Liver (tissue), 9 donors: ENCODE results near the gene CAMSAP1. TPM values are rescaled to one million over a fixed set of nuclear protein-coding genes. Genes with fewer than 3 reads are reported as not detected.

ENCODE experiments used
- DNase-seq: peaks from one replicate; pipeline ENCODE4 v3.0.0-alpha.2; 2017; ENCODE audit warnings: low spot score
- H3K27ac ChIP-seq, 2 donors: one replicate each; pipeline ENCODE4 v1.7.0; 2013; ENCODE audit warnings: inconsistent platforms in 2 of 2, low read length in 2 of 2, control low read depth in 1 of 2, low read depth in 1 of 2, mild to moderate bottlenecking in 1 of 2
- H3K27me3 ChIP-seq, 4 donors: one replicate each; pipeline versions ENCODE4 v1.6.1 to v1.7.0; 2013; ENCODE audit warnings: low read length in 3 of 4, inconsistent platforms in 1 of 4, mild to moderate bottlenecking in 1 of 4, moderate library complexity in 1 of 4; ENCODE audit not compliant: control insufficient read depth in 4 of 4, insufficient read depth in 4 of 4
- H3K36me3 ChIP-seq, 4 donors: one replicate each; pipeline versions ENCODE4 v1.6.1 to v1.7.0; 2013; ENCODE audit warnings: low read length in 3 of 4, mild to moderate bottlenecking in 3 of 4, low read depth in 1 of 4, moderate library complexity in 1 of 4; ENCODE audit not compliant: control insufficient read depth in 4 of 4, insufficient read depth in 3 of 4
- H3K4me1 ChIP-seq, 4 donors: one replicate each; pipeline versions ENCODE4 v1.6.1 to v1.7.0; 2013; ENCODE audit warnings: low read length in 3 of 4, mild to moderate bottlenecking in 3 of 4, moderate library complexity in 1 of 4; ENCODE audit not compliant: control insufficient read depth in 4 of 4, insufficient read depth in 4 of 4
- H3K4me3 ChIP-seq, 3 donors: one replicate each; pipeline versions ENCODE4 v1.6.1 to v1.7.0; 2013; ENCODE audit warnings: low read length in 3 of 3, control low read depth in 1 of 3, low read depth in 1 of 3, mild to moderate bottlenecking in 1 of 3
- H3K9ac ChIP-seq, 2 donors: one replicate each; pipeline ENCODE4 v1.7.0; 2013; ENCODE audit warnings: low read length in 2 of 2, mild to moderate bottlenecking in 2 of 2, moderate library complexity in 2 of 2, control low read depth in 1 of 2, low read depth in 1 of 2
- H3K9me3 ChIP-seq, 4 donors: one replicate each; pipeline versions ENCODE4 v1.6.1 to v1.7.0; 2013; ENCODE audit warnings: low read length in 3 of 4; ENCODE audit not compliant: control insufficient read depth in 4 of 4
- EGR1 ChIP-seq, 2 donors: IDR thresholded peaks; 2 replicates each; pipeline ENCODE4 v1.6.1; 2016 to 2018; ENCODE audit warnings: antibody characterized with exemption in 2 of 2, low read depth in 2 of 2
- FOXA1 ChIP-seq: IDR thresholded peaks from 2 replicates; pipeline ENCODE4 v1.6.1; 2016; ENCODE audit warnings: antibody characterized with exemption
- GABPA ChIP-seq, 2 donors: IDR thresholded peaks in 1 of 2; conservative IDR thresholded peaks in 1 of 2; 2 replicates each; pipeline ENCODE4 v1.6.1; 2016; ENCODE audit warnings: antibody characterized with exemption in 2 of 2, mild to moderate bottlenecking in 1 of 2, moderate library complexity in 1 of 2
- HNF4A ChIP-seq, 2 donors: conservative IDR thresholded peaks; 2 replicates each; pipeline ENCODE4 v1.6.1; 2016; ENCODE audit warnings: antibody characterized with exemption in 2 of 2, mild to moderate bottlenecking in 2 of 2
- HNF4G ChIP-seq: IDR thresholded peaks from 2 replicates; pipeline ENCODE4 v1.6.1; 2016; ENCODE audit warnings: antibody characterized with exemption
- NR2F2 ChIP-seq: IDR thresholded peaks from 2 replicates; pipeline ENCODE4 v1.6.1; 2016; ENCODE audit warnings: antibody characterized with exemption
- RXRA ChIP-seq, 2 donors: IDR thresholded peaks; 2 replicates each; pipeline ENCODE4 v1.6.1; 2017 to 2018; ENCODE audit warnings: antibody characterized with exemption in 2 of 2, mild to moderate bottlenecking in 1 of 2
- SP1 ChIP-seq: IDR thresholded peaks from 2 replicates; pipeline ENCODE4 v1.6.1; 2018; ENCODE audit warnings: antibody characterized with exemption, mild to moderate bottlenecking
- TAF1 ChIP-seq: conservative IDR thresholded peaks from 2 replicates; pipeline ENCODE4 v1.6.1; 2016; ENCODE audit warnings: antibody characterized with exemption, mild to moderate bottlenecking
- YY1 ChIP-seq: IDR thresholded peaks from 2 replicates; pipeline ENCODE4 v1.6.1; 2016; ENCODE audit warnings: antibody characterized with exemption, mild to moderate bottlenecking
- WGBS: extraction: QIAGEN DNeasy Blood & Tissue Kit; methylation state at CpG from one replicate; pipeline ENCODE4 v1.1.7; 2013; 5-methylcytosine and 5-hydroxymethylcytosine counted together
- polyA plus RNA-seq, 2 donors: library from polyadenylated mRNA; stranded (reverse) in 1 of 2; unstranded in 1 of 2; fragments of 200-250 nt in 1 of 2; fragments of >200 nt in 1 of 2; fragmentation: Nextera tagmentation in 1 of 2; extraction: Ambion mirVana in 1 of 2; gene quantifications; one replicate each; pipeline versions ENCODE4 v1.2.1 to v1.2.3, GENCODE V29; 2013 to 2015
- total RNA-seq, 2 donors: library from RNA; depleted of rRNA; stranded (reverse); fragments of >200 nt; gene quantifications; one replicate each; pipeline ENCODE4 v1.2.3, GENCODE V29; 2014
- TF ChIP-seq, protein P1 (sequence below): IDR thresholded peaks from 2 replicates; pipeline ENCODE4 v1.6.1; 2016; ENCODE audit warnings: antibody characterized with exemption, mild to moderate bottlenecking
- TF ChIP-seq, protein P2 (sequence below): IDR thresholded peaks from 2 replicates; pipeline ENCODE4 v1.6.1; 2016; ENCODE audit warnings: antibody characterized with exemption
- TF ChIP-seq, protein P3 (sequence below): IDR thresholded peaks from 2 replicates; pipeline ENCODE4 v1.6.1; 2016; ENCODE audit warnings: antibody characterized with exemption
- TF ChIP-seq, protein P4 (sequence below): fragments of 150-350 bp; IDR thresholded peaks from 2 replicates; pipeline ENCODE4 v1.5.1; 2017; ENCODE audit warnings: improper control_type of control experiment, low read depth, low read length; ENCODE audit not compliant: missing input control
- TF ChIP-seq, protein P5 (sequence below): IDR thresholded peaks from 2 replicates; pipeline ENCODE4 v1.6.1; 2016; ENCODE audit warnings: antibody characterized with exemption
- donor health status: healthy.
- donor health status: healthy.
- donor health status: healthy.
- donor health status: healthy.
- donor health status: healthy.

CAMSAP1 gene
- total and polyA plus RNA-seq, 4 donors: 0.97 to 6.4 (median 5.1) TPM

DNA sequence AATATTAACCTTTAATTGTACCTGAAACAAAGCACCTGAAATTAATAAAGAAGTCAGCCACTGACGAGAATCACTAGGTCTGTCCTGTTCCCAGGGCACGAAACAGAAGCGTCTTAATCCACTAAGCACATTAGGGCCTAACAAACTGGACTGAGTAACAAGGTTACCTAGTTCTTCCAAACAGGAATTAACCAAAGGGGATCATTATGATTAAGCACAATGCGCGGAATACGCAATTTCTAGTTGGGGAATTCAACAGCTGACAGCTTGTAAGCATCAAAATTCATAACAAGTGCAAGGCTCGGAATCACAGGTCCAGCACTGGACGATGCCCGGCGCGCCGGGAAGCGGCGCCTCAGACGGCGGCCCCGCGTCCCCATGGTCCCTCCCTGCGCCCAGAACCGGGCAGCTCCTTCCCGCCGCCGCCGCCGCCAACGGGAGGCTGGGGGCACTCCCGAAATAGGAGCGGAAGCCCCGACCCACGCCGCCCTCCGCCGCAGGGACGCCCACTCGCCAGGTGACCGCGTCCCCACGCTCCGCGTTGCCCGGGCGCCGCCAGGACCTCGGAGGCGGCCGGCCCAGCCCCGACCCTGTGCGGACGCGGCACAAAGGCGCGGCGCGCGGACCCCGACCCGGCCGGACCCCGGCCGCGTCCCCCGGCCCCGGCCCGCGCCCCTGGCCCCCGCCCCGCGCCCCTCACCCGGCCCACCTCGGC, 898 bp downstream of the CAMSAP1 start:
- H3K9me3 ChIP-seq: no peaks in the 10 kb centered on the region
- no peaks in the 10 kb centered on the region for H3K27me3 ChIP-seq
- H3K9ac ChIP-seq: peak overlapping the region in 1 of 2 donors; percentile 65
- peaks cover 0 to 7% (median 2%) of the 10 kb centered on the region in 4 donors for H3K36me3 ChIP-seq
- TF ChIP-seq, protein P1, sequence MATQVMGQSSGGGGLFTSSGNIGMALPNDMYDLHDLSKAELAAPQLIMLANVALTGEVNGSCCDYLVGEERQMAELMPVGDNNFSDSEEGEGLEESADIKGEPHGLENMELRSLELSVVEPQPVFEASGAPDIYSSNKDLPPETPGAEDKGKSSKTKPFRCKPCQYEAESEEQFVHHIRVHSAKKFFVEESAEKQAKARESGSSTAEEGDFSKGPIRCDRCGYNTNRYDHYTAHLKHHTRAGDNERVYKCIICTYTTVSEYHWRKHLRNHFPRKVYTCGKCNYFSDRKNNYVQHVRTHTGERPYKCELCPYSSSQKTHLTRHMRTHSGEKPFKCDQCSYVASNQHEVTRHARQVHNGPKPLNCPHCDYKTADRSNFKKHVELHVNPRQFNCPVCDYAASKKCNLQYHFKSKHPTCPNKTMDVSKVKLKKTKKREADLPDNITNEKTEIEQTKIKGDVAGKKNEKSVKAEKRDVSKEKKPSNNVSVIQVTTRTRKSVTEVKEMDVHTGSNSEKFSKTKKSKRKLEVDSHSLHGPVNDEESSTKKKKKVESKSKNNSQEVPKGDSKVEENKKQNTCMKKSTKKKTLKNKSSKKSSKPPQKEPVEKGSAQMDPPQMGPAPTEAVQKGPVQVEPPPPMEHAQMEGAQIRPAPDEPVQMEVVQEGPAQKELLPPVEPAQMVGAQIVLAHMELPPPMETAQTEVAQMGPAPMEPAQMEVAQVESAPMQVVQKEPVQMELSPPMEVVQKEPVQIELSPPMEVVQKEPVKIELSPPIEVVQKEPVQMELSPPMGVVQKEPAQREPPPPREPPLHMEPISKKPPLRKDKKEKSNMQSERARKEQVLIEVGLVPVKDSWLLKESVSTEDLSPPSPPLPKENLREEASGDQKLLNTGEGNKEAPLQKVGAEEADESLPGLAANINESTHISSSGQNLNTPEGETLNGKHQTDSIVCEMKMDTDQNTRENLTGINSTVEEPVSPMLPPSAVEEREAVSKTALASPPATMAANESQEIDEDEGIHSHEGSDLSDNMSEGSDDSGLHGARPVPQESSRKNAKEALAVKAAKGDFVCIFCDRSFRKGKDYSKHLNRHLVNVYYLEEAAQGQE: peak; percentile 57
- TF ChIP-seq GABPA (IDR thresholded peaks at IDR 0.05 in 1 of 2, conservative IDR thresholded peaks at IDR 0.05 in 1 of 2): no peak
- H3K27ac ChIP-seq: peak overlapping the region; percentile 60 to 76
- peak overlapping the region; percentile 59 to 88 (median 63) for H3K4me3 ChIP-seq
- H3K4me1 ChIP-seq: peaks cover 8 to 30% (median 23%) of the 10 kb centered on the region in 4 donors
- no peak for DNase-seq
- 1% methylated on average over 70 of the region's 70 CpGs for WGBS

DNA sequence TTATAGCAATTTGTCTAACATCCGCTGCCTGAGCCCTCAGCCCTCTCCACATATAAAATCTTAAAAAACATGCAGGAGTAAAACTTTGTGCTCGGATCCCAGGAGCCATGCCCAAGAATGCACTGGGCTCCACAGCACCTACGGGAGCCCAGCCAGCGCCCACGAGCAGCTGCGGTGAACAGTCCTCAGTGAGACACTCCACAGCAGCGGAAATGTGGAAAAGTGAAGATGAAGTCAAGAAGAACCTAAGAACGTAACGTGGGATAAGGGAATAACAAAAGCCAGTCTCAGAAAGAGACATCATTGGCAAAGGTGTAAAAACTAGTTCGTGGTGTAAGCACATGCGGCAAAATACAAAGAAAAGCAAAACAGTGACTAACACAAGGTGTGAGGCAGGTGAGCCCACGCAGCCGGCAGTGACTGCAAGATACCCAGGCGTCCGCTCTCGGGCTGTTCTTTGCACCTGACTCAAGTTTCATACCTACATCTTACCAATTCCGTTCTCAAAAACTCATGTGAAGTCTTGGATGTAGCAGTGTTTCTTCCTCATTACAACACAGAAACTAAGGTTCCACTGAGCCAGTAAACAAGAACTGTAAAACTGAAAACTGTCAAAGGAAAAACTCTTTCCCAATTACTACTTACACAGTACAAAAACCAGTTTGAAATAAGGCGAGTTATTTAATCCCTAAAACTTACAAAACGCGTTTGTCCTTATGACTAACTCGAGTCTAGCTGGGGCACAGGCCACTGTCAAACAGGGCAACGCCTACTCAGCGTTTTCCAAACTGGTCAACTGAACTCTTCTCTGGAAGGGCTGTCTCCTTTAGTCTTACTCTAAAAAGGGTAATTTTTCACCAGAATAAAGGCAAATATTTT, 1.7 kb downstream of the CAMSAP1 start:
- 69% methylated on average over 23 of the region's 23 CpGs for WGBS
- DNase-seq: no peak
- peak overlapping the region in 1 of 2 donors; percentile 65 for H3K9ac ChIP-seq
- TF ChIP-seq HNF4A (conservative IDR thresholded peaks at IDR 0.05) (peak in 1 of 2 donors; percentile 5), YY1 (no peak)
- peak overlapping the region; percentile 59 to 88 (median 59) for H3K4me3 ChIP-seq
- H3K36me3 ChIP-seq: peaks cover 0 to 1% (median under 1%) of the 10 kb centered on the region in 4 donors
- no peaks in the 10 kb centered on the region for H3K27me3 ChIP-seq
- H3K9me3 ChIP-seq: no peaks in the 10 kb centered on the region
- H3K27ac ChIP-seq: peak overlapping the region; percentile 60 to 76
- peaks cover 8 to 30% (median 23%) of the 10 kb centered on the region in 4 donors for H3K4me1 ChIP-seq

DNA sequence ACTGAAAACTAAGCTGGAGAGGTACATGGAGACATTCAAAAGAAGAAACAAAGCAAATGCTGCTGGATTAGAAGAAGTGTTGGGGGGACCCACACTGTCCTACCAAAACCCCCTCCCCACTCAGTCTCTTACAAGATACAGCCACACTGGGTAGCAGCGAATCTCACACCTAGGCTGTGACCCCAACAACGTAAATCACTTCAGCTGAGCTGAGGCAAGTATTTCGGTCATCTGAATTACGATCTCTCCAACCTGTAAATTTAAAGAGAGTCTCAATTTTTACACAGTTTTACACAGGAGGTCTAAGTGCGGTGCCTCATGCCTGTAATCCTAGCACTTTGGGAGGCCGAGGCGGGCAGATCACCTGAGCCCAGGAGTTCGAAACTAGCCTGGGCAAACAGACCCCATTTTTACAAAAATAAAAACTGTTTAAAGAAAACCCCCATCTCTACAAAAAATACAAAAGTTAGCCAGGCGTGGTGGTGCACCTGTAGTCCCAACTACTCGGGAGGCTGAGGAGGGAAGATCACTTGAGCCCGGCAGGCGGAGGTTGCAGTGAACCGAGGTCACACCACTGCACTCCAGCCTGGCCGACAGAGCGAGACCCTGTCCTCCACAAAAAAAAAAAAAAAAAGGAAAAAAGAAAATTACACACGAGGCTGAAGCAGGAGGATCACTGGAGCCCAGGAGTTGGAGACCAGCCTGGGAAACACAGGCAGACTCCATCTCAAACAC, 3.4 kb downstream of the CAMSAP1 start:
- H3K4me3 ChIP-seq: no peak overlapping the region
- no peak overlapping the region for H3K9ac ChIP-seq
- H3K36me3 ChIP-seq: no peaks in the 10 kb centered on the region
- H3K4me1 ChIP-seq: peaks cover 8 to 26% (median 21%) of the 10 kb centered on the region in 4 donors
- H3K27me3 ChIP-seq: no peaks in the 10 kb centered on the region
- WGBS: 96% methylated on average over 16 of the region's 16 CpGs
- no peak overlapping the region for H3K27ac ChIP-seq
- no peak for DNase-seq
- TF ChIP-seq SP1: no peak
- TF ChIP-seq TAF1: no peak
- TF ChIP-seq HNF4G: no peak
- no peak for TF ChIP-seq NR2F2
- no peak for TF ChIP-seq GABPA (IDR thresholded peaks at IDR 0.05 in 1 of 2, conservative IDR thresholded peaks at IDR 0.05 in 1 of 2)
- TF ChIP-seq HNF4A (conservative IDR thresholded peaks at IDR 0.05): no peak
- TF ChIP-seq EGR1 (IDR thresholded peaks at IDR 0.05; ENCODE audit: low read depth in 2 of 2): no peak
- TF ChIP-seq, protein P2, sequence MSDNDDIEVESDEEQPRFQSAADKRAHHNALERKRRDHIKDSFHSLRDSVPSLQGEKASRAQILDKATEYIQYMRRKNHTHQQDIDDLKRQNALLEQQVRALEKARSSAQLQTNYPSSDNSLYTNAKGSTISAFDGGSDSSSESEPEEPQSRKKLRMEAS: no peak
- TF ChIP-seq, protein P3, sequence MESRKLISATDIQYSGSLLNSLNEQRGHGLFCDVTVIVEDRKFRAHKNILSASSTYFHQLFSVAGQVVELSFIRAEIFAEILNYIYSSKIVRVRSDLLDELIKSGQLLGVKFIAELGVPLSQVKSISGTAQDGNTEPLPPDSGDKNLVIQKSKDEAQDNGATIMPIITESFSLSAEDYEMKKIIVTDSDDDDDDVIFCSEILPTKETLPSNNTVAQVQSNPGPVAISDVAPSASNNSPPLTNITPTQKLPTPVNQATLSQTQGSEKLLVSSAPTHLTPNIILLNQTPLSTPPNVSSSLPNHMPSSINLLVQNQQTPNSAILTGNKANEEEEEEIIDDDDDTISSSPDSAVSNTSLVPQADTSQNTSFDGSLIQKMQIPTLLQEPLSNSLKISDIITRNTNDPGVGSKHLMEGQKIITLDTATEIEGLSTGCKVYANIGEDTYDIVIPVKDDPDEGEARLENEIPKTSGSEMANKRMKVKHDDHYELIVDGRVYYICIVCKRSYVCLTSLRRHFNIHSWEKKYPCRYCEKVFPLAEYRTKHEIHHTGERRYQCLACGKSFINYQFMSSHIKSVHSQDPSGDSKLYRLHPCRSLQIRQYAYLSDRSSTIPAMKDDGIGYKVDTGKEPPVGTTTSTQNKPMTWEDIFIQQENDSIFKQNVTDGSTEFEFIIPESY: no peak
- no peak for TF ChIP-seq YY1
- TF ChIP-seq, protein P4, sequence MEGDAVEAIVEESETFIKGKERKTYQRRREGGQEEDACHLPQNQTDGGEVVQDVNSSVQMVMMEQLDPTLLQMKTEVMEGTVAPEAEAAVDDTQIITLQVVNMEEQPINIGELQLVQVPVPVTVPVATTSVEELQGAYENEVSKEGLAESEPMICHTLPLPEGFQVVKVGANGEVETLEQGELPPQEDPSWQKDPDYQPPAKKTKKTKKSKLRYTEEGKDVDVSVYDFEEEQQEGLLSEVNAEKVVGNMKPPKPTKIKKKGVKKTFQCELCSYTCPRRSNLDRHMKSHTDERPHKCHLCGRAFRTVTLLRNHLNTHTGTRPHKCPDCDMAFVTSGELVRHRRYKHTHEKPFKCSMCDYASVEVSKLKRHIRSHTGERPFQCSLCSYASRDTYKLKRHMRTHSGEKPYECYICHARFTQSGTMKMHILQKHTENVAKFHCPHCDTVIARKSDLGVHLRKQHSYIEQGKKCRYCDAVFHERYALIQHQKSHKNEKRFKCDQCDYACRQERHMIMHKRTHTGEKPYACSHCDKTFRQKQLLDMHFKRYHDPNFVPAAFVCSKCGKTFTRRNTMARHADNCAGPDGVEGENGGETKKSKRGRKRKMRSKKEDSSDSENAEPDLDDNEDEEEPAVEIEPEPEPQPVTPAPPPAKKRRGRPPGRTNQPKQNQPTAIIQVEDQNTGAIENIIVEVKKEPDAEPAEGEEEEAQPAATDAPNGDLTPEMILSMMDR: no peak
- no peak for TF ChIP-seq FOXA1
- TF ChIP-seq RXRA (IDR thresholded peaks at IDR 0.05): no peak
- TF ChIP-seq, protein P5, sequence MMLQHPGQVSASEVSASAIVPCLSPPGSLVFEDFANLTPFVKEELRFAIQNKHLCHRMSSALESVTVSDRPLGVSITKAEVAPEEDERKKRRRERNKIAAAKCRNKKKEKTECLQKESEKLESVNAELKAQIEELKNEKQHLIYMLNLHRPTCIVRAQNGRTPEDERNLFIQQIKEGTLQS: no peak
- no peaks in the 10 kb centered on the region for H3K9me3 ChIP-seq
